HCT116 (cell line): ENCODE data around the gene LCN15. TPM values are rescaled to one million over a fixed set of nuclear protein-coding genes. Genes with fewer than 3 reads are reported as not detected.

ENCODE experiments used
- ATAC-seq: fragments of 200-7000 bp; cut with Tn5 transposase; 2 replicates; pipeline ENCODE4 v1.9.1; 2020; ENCODE audit warnings: mild to moderate bottlenecking, moderate library complexity
- BruUV-seq: library from RNA; stranded (reverse); fragments of 400-500 nt; replicated peaks from 2 replicates; lab custom pipeline; 2021; lab: Mats Ljungman, UMichigan
- CTCF ChIA-PET: fragments of 300-600 bp; sonication (Branson Sonifier 250); formaldehyde crosslinking; loops from one replicate; lab custom pipeline; 2021; ENCODE audit warnings: antibody characterized with exemption; lab: Charles Lee
- POLR2A ChIA-PET: fragments of 300-600, 350-600 bp; sonication (Branson Sonifier 250); formaldehyde crosslinking; loops from one replicate; lab custom pipeline; 2021; ENCODE audit warnings: antibody characterized with exemption; lab: Charles Lee
- RAD21 ChIA-PET, 2 experiments: fragments of 300-600 bp; sonication (Branson Sonifier 250); formaldehyde crosslinking; loops; one replicate each; lab custom pipeline; 2023; ENCODE audit warnings: low total read pairs in 2 of 2; ENCODE audit not compliant: uncharacterized antibody in 2 of 2, unreplicated experiment in 2 of 2, low non-redundant PET in 1 of 2; lab: Charles Lee
- DNase-seq: peaks from one replicate; pipeline ENCODE4 v3.0.0-alpha.2; 2010; ENCODE audit warnings: low read depth, low spot score
- H2AFZ ChIP-seq: fragments of 200-600 bp; shearing (Covaris generic), sonication (generic); 2 replicates; pipeline ENCODE4 v1.6.1; 2017; ENCODE audit warnings: low read depth, mixed run types, mixed read lengths, antibody characterized with exemption, low read length; ENCODE audit not compliant: poor library complexity, severe bottlenecking
- H3K27ac ChIP-seq: 2 replicates; pipeline ENCODE4 v1.5.1; 2012; ENCODE audit warnings: low read depth, low read length
- H3K27me3 ChIP-seq: fragments of 200-600 bp; sonication (generic); 2 replicates; pipeline ENCODE4 v1.6.1; 2016; ENCODE audit warnings: mixed run types, low read length, mixed read lengths; ENCODE audit not compliant: insufficient read depth
- H3K36me3 ChIP-seq, 2 experiments: fragments of 200-500 bp in 1 of 2; fragments of 200-600 bp in 1 of 2; sonication (Bioruptor generic) in 1 of 2; sonication (generic) in 1 of 2; 2 replicates each; pipeline versions ENCODE4 v1.5.1 to v1.6.1; 2014 to 2016; ENCODE audit warnings: low read length in 2 of 2, inconsistent platforms in 1 of 2, mixed read lengths in 1 of 2, mixed run types in 1 of 2; ENCODE audit not compliant: insufficient read depth in 2 of 2, control insufficient read depth in 1 of 2
- H3K4me1 ChIP-seq, 2 experiments: fragments of 200-600 bp in 1 of 2; sonication (generic) in 1 of 2; 2 replicates each; pipeline versions ENCODE4 v1.5.1 to v1.6.1; 2012 to 2017; ENCODE audit warnings: low read length in 2 of 2, inconsistent platforms in 1 of 2, mild to moderate bottlenecking in 1 of 2, mixed read lengths in 1 of 2, mixed run types in 1 of 2, moderate library complexity in 1 of 2; ENCODE audit not compliant: insufficient read depth in 2 of 2, control insufficient read depth in 1 of 2
- H3K4me2 ChIP-seq: fragments of 200-600 bp; sonication (generic); 2 replicates; pipeline ENCODE4 v1.6.1; 2017; ENCODE audit warnings: mixed run types, low read length, mixed read lengths
- H3K4me3 ChIP-seq, 2 experiments: fragments of 200-600 bp in 1 of 2; sonication (generic) in 1 of 2; replicated peaks in 1 of 2; 2 replicates each; pipeline ENCODE4 v1.5.1; 2011 to 2016; ENCODE audit warnings: low read length in 2 of 2, control low read depth in 1 of 2, low read depth in 1 of 2, mild to moderate bottlenecking in 1 of 2, mixed read lengths in 1 of 2, mixed run types in 1 of 2
- H3K79me2 ChIP-seq: fragments of 200-600 bp; sonication (generic); 2 replicates; pipeline ENCODE4 v1.6.1; 2017; ENCODE audit warnings: mild to moderate bottlenecking, mixed run types, low read length, moderate library complexity, mixed read lengths; ENCODE audit not compliant: insufficient read depth
- H3K9ac ChIP-seq: fragments of 200-600 bp; sonication (generic); 2 replicates; pipeline ENCODE4 v1.6.1; 2016; ENCODE audit warnings: low read length, mixed read lengths
- H3K9me2 ChIP-seq: fragments of 200-600 bp; sonication (generic), shearing (Covaris generic); 2 replicates; pipeline ENCODE4 v1.6.1; 2017; ENCODE audit warnings: mixed run types, mild to moderate bottlenecking, moderate library complexity; ENCODE audit not compliant: insufficient read depth
- H3K9me3 ChIP-seq, 2 experiments: fragments of 200-500 bp in 1 of 2; fragments of 200-600 bp in 1 of 2; sonication (Bioruptor generic) in 1 of 2; sonication (generic) in 1 of 2; 2 replicates each; pipeline ENCODE4 v1.6.1; 2014 to 2017; ENCODE audit warnings: low read length in 2 of 2, mixed read lengths in 2 of 2, inconsistent platforms in 1 of 2, low read depth in 1 of 2, mild to moderate bottlenecking in 1 of 2, mixed run types in 1 of 2, moderate library complexity in 1 of 2; ENCODE audit not compliant: control insufficient read depth in 1 of 2, insufficient read depth in 1 of 2
- H4K20me1 ChIP-seq: fragments of 200-600 bp; sonication (generic), shearing (Covaris generic); 2 replicates; pipeline ENCODE4 v1.6.1; 2017; ENCODE audit warnings: mixed run types, mild to moderate bottlenecking, moderate library complexity; ENCODE audit not compliant: insufficient read depth
- EGR1 ChIP-seq: IDR thresholded peaks from 2 replicates; pipeline ENCODE4 v1.6.1; 2012; ENCODE audit warnings: low read depth
- ELF1 ChIP-seq: IDR thresholded peaks from 2 replicates; pipeline ENCODE4 v1.6.1; 2012; ENCODE audit warnings: low read depth, borderline replicate concordance
- EZH2 ChIP-seq: fragments of 200-600 bp; sonication (generic); IDR thresholded peaks from 2 replicates; pipeline ENCODE4 v1.6.1; 2017; ENCODE audit warnings: antibody characterized with exemption, mixed run types
- EZH2phosphoT487 ChIP-seq: fragments of 200-600 bp; IDR thresholded peaks from 2 replicates; pipeline ENCODE4 v1.6.1; 2018; ENCODE audit warnings: antibody characterized with exemption, borderline replicate concordance
- POLR2A ChIP-seq: IDR thresholded peaks from 2 replicates; pipeline ENCODE4 v1.7.0; 2011; ENCODE audit warnings: borderline replicate concordance; ENCODE audit not compliant: insufficient read depth, insufficient read length; ENCODE audit errors: extremely low read depth
- POLR2AphosphoS5 ChIP-seq: IDR thresholded peaks from 2 replicates; pipeline ENCODE4 v1.6.1; 2011; ENCODE audit warnings: mild to moderate bottlenecking, low read depth, low read length, moderate library complexity
- RAD21 ChIP-seq: IDR thresholded peaks from 2 replicates; pipeline ENCODE4 v1.6.1; 2012; ENCODE audit warnings: low read depth, mild to moderate bottlenecking
- SP1 ChIP-seq: IDR thresholded peaks from 2 replicates; pipeline ENCODE4 v1.6.1; 2012; ENCODE audit warnings: low read depth
- YY1 ChIP-seq: IDR thresholded peaks from 2 replicates; pipeline ENCODE4 v1.6.1; 2011; ENCODE audit warnings: low read length, low read depth, moderate library complexity, mild to moderate bottlenecking; ENCODE audit not compliant: insufficient replicate concordance; ENCODE audit errors: extremely low read depth
- intact Hi-C: fragments of 100-400 bp; cut with micrococcal nuclease; formaldehyde crosslinking; loops from 2 replicates; pipeline ENCODE4 v1.10.0; 2022
- total RNA-seq: library from RNA; stranded (reverse); gene quantifications from one replicate; pipeline ENCODE4 v1.2.1, GENCODE V29; 2021; ENCODE audit not compliant: unreplicated experiment
- TF ChIP-seq, protein P1 (sequence below): IDR thresholded peaks from 2 replicates; pipeline ENCODE4 v1.6.1; 2012; ENCODE audit warnings: low read depth
- TF ChIP-seq, protein P2 (sequence below), 3 experiments: fragments of 200-600 bp in 1 of 3; sonication (generic) in 1 of 3; IDR thresholded peaks in 2 of 3; conservative IDR thresholded peaks in 1 of 3; 2 replicates each; pipeline ENCODE4 v1.5.1; 2012 to 2017; ENCODE audit warnings: low read depth in 2 of 3, low read length in 2 of 3, antibody characterized with exemption in 1 of 3, borderline replicate concordance in 1 of 3, control low read depth in 1 of 3, mild to moderate bottlenecking in 1 of 3, mixed read lengths in 1 of 3, mixed run types in 1 of 3, moderate library complexity in 1 of 3; ENCODE audit not compliant: insufficient read depth in 1 of 3
- TF ChIP-seq, protein P3 (sequence below): IDR thresholded peaks from 2 replicates; pipeline ENCODE4 v1.6.1; 2012
- TF ChIP-seq, protein P4 (sequence below): IDR thresholded peaks from 2 replicates; pipeline ENCODE4 v1.6.1; 2012
- TF ChIP-seq, protein P5 (sequence below): IDR thresholded peaks from 2 replicates; pipeline ENCODE4 v1.6.1; 2011; ENCODE audit warnings: mild to moderate bottlenecking, low read length, moderate library complexity; ENCODE audit not compliant: insufficient replicate concordance; ENCODE audit errors: extremely low read depth

LCN15 gene
- total RNA-seq, 1 experiment from 2014 or later: 0.76 TPM

DNA sequence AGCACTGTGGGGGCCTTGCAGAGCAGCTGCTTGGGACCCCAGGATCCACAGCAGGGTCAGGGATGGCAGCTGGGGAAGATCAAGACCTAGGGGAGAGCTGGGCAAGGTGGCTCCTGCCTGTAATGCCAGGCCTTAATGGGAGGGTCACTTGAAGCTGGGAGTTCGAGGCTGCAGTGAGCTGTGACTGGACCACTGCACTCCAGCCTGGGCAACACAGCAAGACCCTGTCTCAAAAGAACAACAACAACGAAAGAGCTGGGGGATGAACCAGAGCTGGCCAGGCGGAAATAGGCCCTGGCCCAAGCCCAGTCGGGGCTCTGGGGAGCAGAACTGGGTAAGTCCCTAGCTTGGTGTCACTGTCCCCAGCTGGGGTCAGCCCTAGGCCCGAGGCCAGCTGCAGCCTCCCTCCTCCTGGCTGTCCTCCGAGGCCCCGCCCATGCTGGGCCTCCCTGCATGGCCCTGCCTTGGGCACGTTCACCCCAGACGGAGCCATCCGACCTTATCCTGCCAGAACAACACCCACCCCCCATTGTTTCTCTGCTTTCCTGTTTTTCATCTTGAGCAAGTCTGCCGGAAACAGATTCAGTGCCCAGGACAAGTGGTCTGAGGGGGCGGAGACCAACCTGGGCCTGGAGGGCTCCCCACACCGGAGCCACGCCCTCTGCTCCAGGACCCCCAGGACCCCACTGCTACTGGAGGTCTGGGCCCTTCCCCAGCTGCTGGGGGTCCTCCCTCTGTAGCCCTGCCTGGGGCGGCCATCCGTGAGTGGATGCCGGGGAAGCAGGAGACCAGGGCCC lies 50.0 kb downstream of the LCN15 start:
- Histone ChIP-seq H3K9me2 (no peaks in the 10 kb centered on the region), H3K27me3 (no peaks in the 10 kb centered on the region), H2AFZ (no peak overlapping the region), H3K27ac (peak overlapping the region; percentile 64; the same call in 1 of the 2 replicates), H3K4me2 (peak overlapping the region; percentile 78), H3K9ac (no peak overlapping the region), H4K20me1 (no peaks in the 10 kb centered on the region), H3K4me3 (peak overlapping the region in 1 of 2 experiments; percentile 56; a peak in 2 of 4 replicates), H3K36me3 (no peaks in the 10 kb centered on the region; a peak in 1 of 4 replicates), H3K9me3 (no peaks in the 10 kb centered on the region), H3K79me2 (no peaks in the 10 kb centered on the region; the same call in 1 of the 2 replicates), H3K4me1 (peaks cover 15 to 27% of the 10 kb centered on the region in 2 experiments)
- DNase-seq (no peak), ATAC-seq (no peak)
- POLR2A ChIA-PET: interaction anchor here (1.7 kb wide), 1 partner anchor 14 kb away, joined by 4 read pairs; no protein-coding TSS in a partner anchor
- intact Hi-C loops: no loop called here
- CTCF ChIA-PET: interaction anchor here (1.4 kb wide), 1 partner anchor 15 kb away, joined by 3 read pairs; no protein-coding TSS in a partner anchor
- no TSS peak for BruUV-seq
- RAD21 ChIA-PET: no interaction called here
- no peak for TF ChIP-seq SP1
- TF ChIP-seq, protein P1, sequence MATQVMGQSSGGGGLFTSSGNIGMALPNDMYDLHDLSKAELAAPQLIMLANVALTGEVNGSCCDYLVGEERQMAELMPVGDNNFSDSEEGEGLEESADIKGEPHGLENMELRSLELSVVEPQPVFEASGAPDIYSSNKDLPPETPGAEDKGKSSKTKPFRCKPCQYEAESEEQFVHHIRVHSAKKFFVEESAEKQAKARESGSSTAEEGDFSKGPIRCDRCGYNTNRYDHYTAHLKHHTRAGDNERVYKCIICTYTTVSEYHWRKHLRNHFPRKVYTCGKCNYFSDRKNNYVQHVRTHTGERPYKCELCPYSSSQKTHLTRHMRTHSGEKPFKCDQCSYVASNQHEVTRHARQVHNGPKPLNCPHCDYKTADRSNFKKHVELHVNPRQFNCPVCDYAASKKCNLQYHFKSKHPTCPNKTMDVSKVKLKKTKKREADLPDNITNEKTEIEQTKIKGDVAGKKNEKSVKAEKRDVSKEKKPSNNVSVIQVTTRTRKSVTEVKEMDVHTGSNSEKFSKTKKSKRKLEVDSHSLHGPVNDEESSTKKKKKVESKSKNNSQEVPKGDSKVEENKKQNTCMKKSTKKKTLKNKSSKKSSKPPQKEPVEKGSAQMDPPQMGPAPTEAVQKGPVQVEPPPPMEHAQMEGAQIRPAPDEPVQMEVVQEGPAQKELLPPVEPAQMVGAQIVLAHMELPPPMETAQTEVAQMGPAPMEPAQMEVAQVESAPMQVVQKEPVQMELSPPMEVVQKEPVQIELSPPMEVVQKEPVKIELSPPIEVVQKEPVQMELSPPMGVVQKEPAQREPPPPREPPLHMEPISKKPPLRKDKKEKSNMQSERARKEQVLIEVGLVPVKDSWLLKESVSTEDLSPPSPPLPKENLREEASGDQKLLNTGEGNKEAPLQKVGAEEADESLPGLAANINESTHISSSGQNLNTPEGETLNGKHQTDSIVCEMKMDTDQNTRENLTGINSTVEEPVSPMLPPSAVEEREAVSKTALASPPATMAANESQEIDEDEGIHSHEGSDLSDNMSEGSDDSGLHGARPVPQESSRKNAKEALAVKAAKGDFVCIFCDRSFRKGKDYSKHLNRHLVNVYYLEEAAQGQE: no peak
- no peak for TF ChIP-seq EGR1
- no peak for TF ChIP-seq RAD21
- no peak for TF ChIP-seq EZH2phosphoT487
- TF ChIP-seq, protein P2, sequence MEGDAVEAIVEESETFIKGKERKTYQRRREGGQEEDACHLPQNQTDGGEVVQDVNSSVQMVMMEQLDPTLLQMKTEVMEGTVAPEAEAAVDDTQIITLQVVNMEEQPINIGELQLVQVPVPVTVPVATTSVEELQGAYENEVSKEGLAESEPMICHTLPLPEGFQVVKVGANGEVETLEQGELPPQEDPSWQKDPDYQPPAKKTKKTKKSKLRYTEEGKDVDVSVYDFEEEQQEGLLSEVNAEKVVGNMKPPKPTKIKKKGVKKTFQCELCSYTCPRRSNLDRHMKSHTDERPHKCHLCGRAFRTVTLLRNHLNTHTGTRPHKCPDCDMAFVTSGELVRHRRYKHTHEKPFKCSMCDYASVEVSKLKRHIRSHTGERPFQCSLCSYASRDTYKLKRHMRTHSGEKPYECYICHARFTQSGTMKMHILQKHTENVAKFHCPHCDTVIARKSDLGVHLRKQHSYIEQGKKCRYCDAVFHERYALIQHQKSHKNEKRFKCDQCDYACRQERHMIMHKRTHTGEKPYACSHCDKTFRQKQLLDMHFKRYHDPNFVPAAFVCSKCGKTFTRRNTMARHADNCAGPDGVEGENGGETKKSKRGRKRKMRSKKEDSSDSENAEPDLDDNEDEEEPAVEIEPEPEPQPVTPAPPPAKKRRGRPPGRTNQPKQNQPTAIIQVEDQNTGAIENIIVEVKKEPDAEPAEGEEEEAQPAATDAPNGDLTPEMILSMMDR (IDR thresholded peaks at IDR 0.05 in 2 of 3, conservative IDR thresholded peaks at IDR 0.05 in 1 of 3; ENCODE audit: borderline replicate concordance in 1 of 3, insufficient read depth in 1 of 3, low read depth in 2 of 3, low read length in 2 of 3): no peak
- TF ChIP-seq, protein P3, sequence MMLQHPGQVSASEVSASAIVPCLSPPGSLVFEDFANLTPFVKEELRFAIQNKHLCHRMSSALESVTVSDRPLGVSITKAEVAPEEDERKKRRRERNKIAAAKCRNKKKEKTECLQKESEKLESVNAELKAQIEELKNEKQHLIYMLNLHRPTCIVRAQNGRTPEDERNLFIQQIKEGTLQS: no peak
- TF ChIP-seq POLR2AphosphoS5: no peak
- no peak for TF ChIP-seq EZH2
- TF ChIP-seq, protein P4, sequence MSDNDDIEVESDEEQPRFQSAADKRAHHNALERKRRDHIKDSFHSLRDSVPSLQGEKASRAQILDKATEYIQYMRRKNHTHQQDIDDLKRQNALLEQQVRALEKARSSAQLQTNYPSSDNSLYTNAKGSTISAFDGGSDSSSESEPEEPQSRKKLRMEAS: no peak
- TF ChIP-seq YY1: no peak
- TF ChIP-seq POLR2A: no peak
- TF ChIP-seq, protein P5, sequence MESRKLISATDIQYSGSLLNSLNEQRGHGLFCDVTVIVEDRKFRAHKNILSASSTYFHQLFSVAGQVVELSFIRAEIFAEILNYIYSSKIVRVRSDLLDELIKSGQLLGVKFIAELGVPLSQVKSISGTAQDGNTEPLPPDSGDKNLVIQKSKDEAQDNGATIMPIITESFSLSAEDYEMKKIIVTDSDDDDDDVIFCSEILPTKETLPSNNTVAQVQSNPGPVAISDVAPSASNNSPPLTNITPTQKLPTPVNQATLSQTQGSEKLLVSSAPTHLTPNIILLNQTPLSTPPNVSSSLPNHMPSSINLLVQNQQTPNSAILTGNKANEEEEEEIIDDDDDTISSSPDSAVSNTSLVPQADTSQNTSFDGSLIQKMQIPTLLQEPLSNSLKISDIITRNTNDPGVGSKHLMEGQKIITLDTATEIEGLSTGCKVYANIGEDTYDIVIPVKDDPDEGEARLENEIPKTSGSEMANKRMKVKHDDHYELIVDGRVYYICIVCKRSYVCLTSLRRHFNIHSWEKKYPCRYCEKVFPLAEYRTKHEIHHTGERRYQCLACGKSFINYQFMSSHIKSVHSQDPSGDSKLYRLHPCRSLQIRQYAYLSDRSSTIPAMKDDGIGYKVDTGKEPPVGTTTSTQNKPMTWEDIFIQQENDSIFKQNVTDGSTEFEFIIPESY: no peak
- no peak for TF ChIP-seq ELF1
